Stimulated activated CD8-positive, alpha-beta memory T cell treated with anti-CD3 and anti-CD28 coated beads, Interleukin-4, amount 100 ng/mL, for 24 hours (primary cell): ENCODE results near the gene ACAD11.
"Not testable (repeated sequence)": the region's sequence is repeated elsewhere in the genome, so short reads cannot be mapped to it uniquely, and the experiment has no call there.

Source experiments
- DNase-seq: peaks from one replicate; pipeline ENCODE4 v3.0.0-alpha.2; 2020; ENCODE audit warnings: low read depth

Gene ACAD11

DNA sequence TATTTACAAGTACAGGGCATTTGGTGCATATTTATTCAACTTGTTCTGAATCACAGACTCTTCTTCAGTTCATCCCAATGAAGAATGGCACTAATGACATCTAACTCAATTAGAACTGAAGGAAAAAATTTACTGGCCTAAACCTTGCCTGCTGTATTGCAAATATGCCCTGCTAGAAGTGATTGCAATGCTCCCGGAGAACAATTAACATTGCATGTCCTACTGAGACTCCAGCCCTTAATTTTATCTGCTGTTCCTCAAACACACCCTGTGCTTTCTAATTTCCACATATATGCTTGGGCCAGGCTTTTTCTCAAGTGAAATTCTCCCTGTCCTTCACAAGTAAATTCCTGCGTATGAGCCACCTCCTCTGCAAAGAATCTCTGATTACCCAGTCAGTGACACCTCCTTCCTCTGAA is 54.2 kb downstream of the ACAD11 start:
- DNase-seq, result no peak

DNA sequence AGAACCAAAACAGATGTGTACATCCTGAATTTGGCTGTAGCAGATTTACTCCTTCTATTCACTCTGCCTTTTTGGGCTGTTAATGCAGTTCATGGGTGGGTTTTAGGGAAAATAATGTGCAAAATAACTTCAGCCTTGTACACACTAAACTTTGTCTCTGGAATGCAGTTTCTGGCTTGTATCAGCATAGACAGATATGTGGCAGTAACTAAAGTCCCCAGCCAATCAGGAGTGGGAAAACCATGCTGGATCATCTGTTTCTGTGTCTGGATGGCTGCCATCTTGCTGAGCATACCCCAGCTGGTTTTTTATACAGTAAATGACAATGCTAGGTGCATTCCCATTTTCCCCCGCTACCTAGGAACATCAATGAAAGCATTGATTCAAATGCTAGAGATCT is 59.0 kb downstream of the ACAD11 start:
- DNase-seq, result not testable (repeated sequence)

DNA sequence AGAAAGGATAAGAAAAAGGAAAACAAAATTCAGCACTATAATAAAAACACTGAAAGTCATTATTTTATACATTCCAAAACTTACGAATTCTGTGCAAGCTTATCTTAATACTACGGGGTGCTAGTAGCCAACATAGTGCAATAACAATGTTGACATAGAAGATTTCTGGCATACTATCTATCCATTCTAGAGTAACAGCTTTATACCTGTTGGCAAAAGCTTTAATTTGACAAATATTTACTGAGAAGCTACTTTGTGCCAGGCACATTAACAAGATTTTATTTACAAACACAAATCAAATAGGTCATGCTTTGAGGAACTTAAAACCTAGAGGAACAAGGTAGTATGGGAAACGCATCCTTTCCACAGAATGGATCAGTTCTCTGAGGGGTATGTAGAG is 61.4 kb downstream of the ACAD11 start:
- no peak for DNase-seq

DNA sequence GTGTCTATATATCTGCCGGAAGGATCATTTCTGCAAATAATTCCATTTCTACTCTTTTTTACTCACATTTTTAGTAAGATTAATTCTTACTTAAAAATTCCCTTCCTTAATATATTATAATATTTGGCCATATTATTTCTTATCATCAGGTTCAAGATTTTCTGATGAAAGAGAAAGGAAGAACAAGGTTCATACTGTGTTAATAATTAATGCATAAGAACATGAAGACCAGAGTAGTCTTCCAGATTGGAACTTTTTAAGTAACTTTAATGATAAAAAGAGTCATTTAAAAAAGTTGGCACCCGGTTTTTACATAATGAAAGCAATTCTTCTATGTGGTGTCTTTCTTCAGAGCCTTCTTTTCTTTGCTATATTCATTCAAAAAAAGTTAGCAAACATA is 61.9 kb downstream of the ACAD11 start:
- DNase-seq, result no peak

GRCh38 chr3:132596816-132597433 is 62.7 kb downstream of the ACAD11 start, which contains the start of gene ACKR4:
Gene ACKR4, plus strand, starts transcription at chr3:132597270. Its CDS starts 3,128 bp downstream, at chr3:132600398.
- no peak for DNase-seq

DNA sequence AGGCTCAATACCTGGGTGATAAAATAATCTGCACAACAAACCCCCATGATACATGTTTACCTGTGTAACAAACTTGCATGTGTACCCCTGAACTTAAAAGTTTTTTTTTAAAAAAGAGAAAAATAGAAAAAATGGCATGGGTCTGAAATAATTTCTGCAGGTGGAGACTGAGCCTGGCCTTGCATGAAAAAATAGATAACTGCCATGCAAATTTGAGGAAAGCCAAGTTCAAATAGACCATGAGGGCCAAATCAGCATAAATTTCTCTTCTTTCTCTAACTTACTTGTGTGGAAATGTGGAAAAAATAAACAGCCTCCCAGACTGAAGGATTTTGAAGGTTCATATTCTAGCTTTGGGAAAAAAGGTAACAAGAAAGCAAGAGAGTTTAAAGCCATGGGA is 63.3 kb downstream of the ACAD11 start:
- DNase-seq, result no peak

GRCh38 chr3:132595014-132595413 is 64.6 kb downstream of the ACAD11 start:
- no peak for DNase-seq

DNA sequence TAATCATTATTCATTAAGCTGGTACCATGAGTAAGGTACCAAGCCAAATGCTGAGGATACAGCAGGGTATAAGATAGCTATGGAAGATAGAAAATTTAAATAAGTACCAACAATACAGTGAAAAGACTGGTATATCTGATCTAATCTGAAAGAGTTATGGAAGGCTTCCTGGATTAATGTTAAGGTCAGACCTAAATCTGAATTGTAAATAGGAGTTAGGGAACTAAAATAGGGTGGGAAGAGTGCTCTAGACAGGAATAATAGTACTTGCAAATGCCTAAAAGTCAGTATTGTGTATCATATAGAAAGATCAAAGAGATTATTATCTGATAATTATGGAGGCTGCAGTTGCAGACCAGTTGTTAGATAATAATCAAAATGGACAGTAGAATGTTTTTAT is 65.1 kb downstream of the ACAD11 start:
- DNase-seq, result no peak

DNA sequence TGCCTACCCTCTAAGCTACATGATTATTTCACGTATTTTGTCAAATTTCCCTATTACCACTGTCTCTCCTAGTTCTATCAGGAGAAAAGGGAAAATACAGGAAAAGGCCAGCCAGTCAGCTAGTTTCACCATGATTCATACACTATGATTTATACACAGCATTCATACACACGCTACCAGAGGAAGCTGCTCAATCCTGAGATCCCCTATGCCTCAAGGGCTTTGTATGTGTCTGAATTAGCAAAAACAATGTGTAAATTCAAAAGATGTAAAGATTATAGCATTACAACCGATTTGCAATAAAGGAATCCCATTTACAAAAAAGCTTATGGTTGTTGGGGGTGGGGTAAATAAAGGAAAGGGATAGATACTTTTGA is 65.7 kb downstream of the ACAD11 start:
- no peak for DNase-seq

DNA sequence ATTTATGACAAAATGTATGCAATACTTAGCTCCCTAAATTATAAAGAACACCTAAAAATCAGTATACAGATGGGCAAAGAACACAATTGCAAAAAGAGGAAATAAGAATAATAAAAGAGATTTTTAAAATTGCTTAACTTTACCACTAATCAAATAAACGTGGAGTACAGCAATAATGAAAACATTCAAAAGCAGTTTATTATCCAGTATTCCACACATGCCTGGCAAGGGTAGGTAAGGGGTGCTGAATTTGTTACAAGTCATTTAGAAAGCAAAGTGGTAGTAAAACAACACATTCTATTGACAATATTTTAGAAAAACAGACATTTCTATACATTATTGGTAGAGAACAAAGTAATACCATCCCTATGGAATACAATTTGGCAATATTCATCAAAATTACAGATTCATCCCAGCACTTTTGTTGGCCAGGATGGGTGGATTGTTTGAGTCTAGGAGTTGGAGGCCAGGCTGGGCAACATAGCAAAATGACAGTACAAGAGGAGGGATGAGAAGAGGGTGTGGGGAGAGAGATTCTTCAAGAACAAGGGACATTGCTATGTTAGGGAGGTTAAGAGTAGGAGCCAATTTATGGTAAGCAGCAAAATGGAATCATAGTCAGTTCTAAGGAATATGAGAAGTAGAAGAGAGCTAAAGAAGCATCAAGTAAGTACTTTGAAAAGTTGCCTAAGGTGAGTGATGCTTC is 66.2 kb downstream of the ACAD11 start:
- DNase-seq, result no peak

GRCh38 chr3:132592216-132592615 is 67.4 kb downstream of the ACAD11 start:
- no peak for DNase-seq

DNA sequence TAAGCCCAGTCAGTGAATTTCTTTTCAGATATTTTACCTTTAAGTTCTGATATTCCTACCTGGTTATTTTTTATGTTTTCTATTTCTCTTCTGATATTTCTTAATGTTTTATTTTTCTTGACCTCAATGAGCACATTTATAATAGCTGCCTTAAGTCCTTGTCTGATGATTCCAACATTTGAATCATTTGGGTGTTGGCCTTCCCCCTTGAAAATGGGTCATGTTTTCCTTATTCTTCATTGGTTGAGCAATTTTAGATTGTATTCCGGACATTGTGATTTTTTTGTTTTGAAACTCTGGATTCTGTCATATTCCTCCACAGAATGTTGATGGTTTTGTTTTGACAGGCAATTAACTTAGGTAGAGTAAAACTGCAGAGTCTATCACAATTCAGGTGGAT is 72.2 kb downstream of the ACAD11 start:
- no peak for DNase-seq

GRCh38 chr3:132573797-132574211 is 85.8 kb downstream of the ACAD11 start:
- DNase-seq, result no peak

DNA sequence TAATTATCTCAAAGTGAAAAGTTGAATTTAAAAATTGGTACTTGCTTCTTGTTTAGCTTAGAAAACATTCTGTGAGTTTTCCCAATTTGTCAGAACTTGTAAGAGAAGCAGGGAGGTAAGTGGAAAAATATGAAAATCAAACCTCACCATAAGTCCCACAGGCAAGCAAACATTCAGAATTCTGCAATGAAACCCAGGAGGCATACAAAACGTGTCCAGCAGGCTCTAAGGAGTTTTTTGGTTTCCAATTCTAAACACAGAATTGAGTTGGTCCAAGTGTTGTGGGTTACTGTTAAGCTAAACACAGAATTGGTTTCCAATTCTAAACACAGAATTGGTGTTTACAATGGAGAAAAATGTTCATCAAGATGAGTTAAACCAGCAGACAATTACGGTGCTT is 89.6 kb downstream of the ACAD11 start:
- no peak for DNase-seq

- DNase-seq, result no peak
Measured at GRCh38 chr3:132569580-132569979, 90.0 kb downstream of the ACAD11 start.

GRCh38 chr3:132569153-132569552 is 90.5 kb downstream of the ACAD11 start:
- DNase-seq, result no peak

- no peak for DNase-seq
Measured at GRCh38 chr3:132568422-132568821, 91.2 kb downstream of the ACAD11 start.

DNA sequence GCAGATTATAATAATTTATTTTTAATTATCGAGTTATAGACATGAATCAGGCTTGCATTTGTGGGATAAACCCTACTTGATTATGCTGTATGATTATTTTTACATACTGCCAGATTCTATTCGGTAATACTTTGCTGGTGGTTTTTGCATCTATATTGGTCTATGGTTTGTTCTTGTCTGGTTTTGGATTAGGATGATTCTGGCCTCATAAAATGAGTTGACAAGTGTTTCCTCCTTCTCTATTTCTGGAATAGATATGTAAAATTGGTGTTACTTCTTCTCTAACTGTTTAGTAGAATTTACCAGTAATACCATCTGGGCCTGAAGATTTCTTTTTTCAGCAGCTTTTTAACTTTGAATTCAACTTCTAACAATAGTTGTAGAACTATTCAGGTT is 95.5 kb downstream of the ACAD11 start:
- DNase-seq, result no peak

DNA sequence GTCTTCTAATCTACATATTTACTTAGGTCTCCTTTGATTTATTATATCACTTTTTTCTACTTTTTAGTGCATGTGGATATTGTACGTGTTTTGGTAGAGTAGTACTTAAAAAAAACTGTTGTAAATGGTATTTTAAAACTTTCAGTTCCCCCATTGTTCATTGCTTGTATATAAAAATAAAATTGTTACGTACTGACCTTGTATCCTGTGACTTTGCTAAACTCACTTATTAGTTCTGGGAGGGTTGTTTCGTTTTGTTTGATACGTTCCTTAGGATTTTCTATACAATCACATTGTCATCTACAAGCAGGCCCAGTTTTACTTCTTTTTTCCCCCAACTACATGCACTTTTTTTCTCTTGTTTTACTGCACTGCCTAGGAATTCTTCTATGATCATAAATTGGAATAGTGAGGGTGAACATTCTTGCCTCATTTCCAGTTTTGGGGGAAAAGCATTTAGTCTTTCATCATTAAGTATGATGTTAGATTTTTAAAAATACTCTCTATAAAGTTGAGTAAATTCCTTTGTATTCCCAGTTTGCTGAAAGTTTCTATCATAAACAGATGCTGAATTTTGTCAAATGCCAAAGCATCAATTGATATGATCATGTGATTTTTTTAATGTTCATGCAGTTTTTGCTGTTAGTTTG is 96.1 kb downstream of the ACAD11 start:
- no peak for DNase-seq

GRCh38 chr3:132561003-132561402 is 98.6 kb downstream of the ACAD11 start:
- DNase-seq, result no peak

- DNase-seq, result no peak
Measured at GRCh38 chr3:132556508-132557159, 103.0 kb downstream of the ACAD11 start.

- not testable (repeated sequence) for DNase-seq
Measured at GRCh38 chr3:132556036-132556386, 103.6 kb downstream of the ACAD11 start.
